GM12878 (cell line): ENCODE data around the gene GET3. TPM values are rescaled to one million over a fixed set of nuclear protein-coding genes. Genes with fewer than 3 reads are reported as not detected.

Experiments
- CEBPB ChIP-seq, 2 experiments: fragments of 150-350 bp in 1 of 2; IDR thresholded peaks; 2 replicates each; pipeline ENCODE4 v1.6.1; 2012 to 2014; ENCODE audit warnings: low read depth in 2 of 2, low read length in 2 of 2, borderline replicate concordance in 1 of 2, inconsistent platforms in 1 of 2
- NRF1 ChIP-seq: conservative IDR thresholded peaks from 2 replicates; pipeline ENCODE4 v1.6.1; 2011; ENCODE audit warnings: mild to moderate bottlenecking, low read depth, low read length, improper control_type of control experiment
- RBBP5 ChIP-seq: fragments of 200-600 bp; sonication (generic); conservative IDR thresholded peaks from 2 replicates; pipeline ENCODE4 v1.6.1; 2016
- SMARCA5 ChIP-seq: fragments of 450-650 bp; IDR thresholded peaks from 2 replicates; pipeline ENCODE4 v1.6.1; 2017; ENCODE audit warnings: mild to moderate bottlenecking
- SMC3 ChIP-seq: IDR thresholded peaks from 2 replicates; pipeline ENCODE4 v1.6.1; 2011; ENCODE audit warnings: low read length, improper control_type of control experiment, borderline replicate concordance
- SP1 ChIP-seq: IDR thresholded peaks from one replicate; pipeline ENCODE4 v1.6.1; 2011; ENCODE audit warnings: low read depth, low read length
- ZNF384 ChIP-seq: IDR thresholded peaks from 2 replicates; pipeline ENCODE4 v1.6.1; 2012; ENCODE audit warnings: low read depth, mild to moderate bottlenecking, low read length, improper control_type of control experiment, borderline replicate concordance
- polyA plus RNA-seq, 11 experiments: library from polyadenylated mRNA; depleted of rRNA in 4 of 11; unstranded in 6 of 11; stranded (reverse) in 5 of 11; fragments of >200 nt; fragmentation: Nextera tagmentation in 4 of 11; fragmentation: Illumina TruSeq in 1 of 11; extraction: Ambion mirVana in 4 of 11; extraction: Trizol in 1 of 11; gene quantifications; 1 replicate in 1 of 11; 2 replicates in 10 of 11; pipeline versions ENCODE4 v1.2.1 to v1.2.3, GENCODE V29; 2011 to 2016; ENCODE audit warnings: inconsistent platforms in 2 of 11, missing spikeins in 2 of 11, low read depth in 1 of 11
- total RNA-seq, 4 experiments: library from RNA; depleted of rRNA in 3 of 4; stranded (reverse); fragments of >200 nt in 3 of 4; fragmentation: Illumina TruSeq in 1 of 4; extraction: Trizol in 1 of 4; gene quantifications; 2 replicates each; pipeline versions ENCODE4 v1.2.1 to v1.2.3, GENCODE V29; 2013 to 2021
- TF ChIP-seq, protein P1 (sequence below): IDR thresholded peaks from 2 replicates; pipeline ENCODE4 v1.6.1; 2012; ENCODE audit warnings: mild to moderate bottlenecking, low read depth, low read length
- TF ChIP-seq, protein P2 (sequence below): fragments of 450-650 bp; IDR thresholded peaks from 2 replicates; pipeline ENCODE4 v1.6.1; 2017; ENCODE audit warnings: mild to moderate bottlenecking, moderate library complexity

Gene GET3
- total and polyA plus RNA-seq, 10 of the 15 experiments (the other 5 are each of a cell fraction or from before 2014, with no cell fraction given): 14.5 to 144 (median 97.2) TPM

DNA sequence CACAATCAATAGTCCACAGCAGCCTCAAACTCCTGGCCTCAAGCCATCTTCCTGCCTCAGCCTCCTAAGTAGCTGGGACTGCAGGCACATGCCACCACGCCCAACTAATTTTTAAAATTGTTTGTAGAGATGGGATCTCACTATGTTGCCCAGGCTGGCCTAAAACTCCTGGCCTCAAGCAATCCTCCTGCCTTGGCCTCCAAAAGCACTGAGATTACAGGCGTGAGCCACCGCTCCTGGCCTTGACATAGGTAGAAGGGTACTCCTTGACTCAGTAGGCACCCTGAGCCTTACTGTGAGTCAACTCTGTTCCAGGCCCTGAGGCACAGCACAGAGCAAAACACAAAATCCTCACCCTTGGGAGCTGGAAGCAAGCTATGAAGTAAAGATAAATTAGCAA lies 21.4 kb upstream of the GET3 start (continued):
- TF ChIP-seq, protein P1, sequence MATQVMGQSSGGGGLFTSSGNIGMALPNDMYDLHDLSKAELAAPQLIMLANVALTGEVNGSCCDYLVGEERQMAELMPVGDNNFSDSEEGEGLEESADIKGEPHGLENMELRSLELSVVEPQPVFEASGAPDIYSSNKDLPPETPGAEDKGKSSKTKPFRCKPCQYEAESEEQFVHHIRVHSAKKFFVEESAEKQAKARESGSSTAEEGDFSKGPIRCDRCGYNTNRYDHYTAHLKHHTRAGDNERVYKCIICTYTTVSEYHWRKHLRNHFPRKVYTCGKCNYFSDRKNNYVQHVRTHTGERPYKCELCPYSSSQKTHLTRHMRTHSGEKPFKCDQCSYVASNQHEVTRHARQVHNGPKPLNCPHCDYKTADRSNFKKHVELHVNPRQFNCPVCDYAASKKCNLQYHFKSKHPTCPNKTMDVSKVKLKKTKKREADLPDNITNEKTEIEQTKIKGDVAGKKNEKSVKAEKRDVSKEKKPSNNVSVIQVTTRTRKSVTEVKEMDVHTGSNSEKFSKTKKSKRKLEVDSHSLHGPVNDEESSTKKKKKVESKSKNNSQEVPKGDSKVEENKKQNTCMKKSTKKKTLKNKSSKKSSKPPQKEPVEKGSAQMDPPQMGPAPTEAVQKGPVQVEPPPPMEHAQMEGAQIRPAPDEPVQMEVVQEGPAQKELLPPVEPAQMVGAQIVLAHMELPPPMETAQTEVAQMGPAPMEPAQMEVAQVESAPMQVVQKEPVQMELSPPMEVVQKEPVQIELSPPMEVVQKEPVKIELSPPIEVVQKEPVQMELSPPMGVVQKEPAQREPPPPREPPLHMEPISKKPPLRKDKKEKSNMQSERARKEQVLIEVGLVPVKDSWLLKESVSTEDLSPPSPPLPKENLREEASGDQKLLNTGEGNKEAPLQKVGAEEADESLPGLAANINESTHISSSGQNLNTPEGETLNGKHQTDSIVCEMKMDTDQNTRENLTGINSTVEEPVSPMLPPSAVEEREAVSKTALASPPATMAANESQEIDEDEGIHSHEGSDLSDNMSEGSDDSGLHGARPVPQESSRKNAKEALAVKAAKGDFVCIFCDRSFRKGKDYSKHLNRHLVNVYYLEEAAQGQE: no peak
- TF ChIP-seq NRF1: no peak
- no peak for TF ChIP-seq CEBPB (IDR thresholded peaks at IDR 0.05; ENCODE audit: borderline replicate concordance in 1 of 2, low read depth in 2 of 2, low read length in 2 of 2)
- TF ChIP-seq SMC3: no peak
- TF ChIP-seq SMARCA5: no peak
- TF ChIP-seq SP1: no peak
- no peak for TF ChIP-seq ZNF384
- TF ChIP-seq RBBP5: no peak
- TF ChIP-seq, protein P2, sequence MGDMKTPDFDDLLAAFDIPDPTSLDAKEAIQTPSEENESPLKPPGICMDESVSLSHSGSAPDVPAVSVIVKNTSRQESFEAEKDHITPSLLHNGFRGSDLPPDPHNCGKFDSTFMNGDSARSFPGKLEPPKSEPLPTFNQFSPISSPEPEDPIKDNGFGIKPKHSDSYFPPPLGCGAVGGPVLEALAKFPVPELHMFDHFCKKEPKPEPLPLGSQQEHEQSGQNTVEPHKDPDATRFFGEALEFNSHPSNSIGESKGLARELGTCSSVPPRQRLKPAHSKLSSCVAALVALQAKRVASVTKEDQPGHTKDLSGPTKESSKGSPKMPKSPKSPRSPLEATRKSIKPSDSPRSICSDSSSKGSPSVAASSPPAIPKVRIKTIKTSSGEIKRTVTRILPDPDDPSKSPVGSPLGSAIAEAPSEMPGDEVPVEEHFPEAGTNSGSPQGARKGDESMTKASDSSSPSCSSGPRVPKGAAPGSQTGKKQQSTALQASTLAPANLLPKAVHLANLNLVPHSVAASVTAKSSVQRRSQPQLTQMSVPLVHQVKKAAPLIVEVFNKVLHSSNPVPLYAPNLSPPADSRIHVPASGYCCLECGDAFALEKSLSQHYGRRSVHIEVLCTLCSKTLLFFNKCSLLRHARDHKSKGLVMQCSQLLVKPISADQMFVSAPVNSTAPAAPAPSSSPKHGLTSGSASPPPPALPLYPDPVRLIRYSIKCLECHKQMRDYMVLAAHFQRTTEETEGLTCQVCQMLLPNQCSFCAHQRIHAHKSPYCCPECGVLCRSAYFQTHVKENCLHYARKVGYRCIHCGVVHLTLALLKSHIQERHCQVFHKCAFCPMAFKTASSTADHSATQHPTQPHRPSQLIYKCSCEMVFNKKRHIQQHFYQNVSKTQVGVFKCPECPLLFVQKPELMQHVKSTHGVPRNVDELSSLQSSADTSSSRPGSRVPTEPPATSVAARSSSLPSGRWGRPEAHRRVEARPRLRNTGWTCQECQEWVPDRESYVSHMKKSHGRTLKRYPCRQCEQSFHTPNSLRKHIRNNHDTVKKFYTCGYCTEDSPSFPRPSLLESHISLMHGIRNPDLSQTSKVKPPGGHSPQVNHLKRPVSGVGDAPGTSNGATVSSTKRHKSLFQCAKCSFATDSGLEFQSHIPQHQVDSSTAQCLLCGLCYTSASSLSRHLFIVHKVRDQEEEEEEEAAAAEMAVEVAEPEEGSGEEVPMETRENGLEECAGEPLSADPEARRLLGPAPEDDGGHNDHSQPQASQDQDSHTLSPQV: no peak
